Measurements from ENCODE around the gene P3H3. TPM values are rescaled to one million over a fixed set of nuclear protein-coding genes. Genes with fewer than 3 reads are reported as not detected.
A peak's percentile ranks its signal among the peaks of the same experiment; 100 is the strongest.

The P3H3 gene
- total RNA-seq, 5 donors from 2014 or later (not counting 1 experiment from before 2014, with no cell fraction given): 4.7 to 9.8 (median 8.0) TPM

- H3K4me1 Mint-ChIP-seq: peaks cover 53 to 70% (median 55%) of the 10 kb centered on the region in 3 donors
- H3K27me3 ChIP-seq (replicated peaks in 1 of 2; ENCODE audit: control insufficient read depth in 2 of 2, extremely low read depth in 1 of 2, insufficient read depth in 2 of 2, low read length in 1 of 2): peaks cover 0 to 8% of the 10 kb centered on the region in 2 experiments
Observed at GRCh38 chr12:6782119-6782518, 46.1 kb upstream of the P3H3 start.

GRCh38 chr12:6782850-6783566 lies 45.2 kb upstream of the P3H3 start:
- peaks cover 0 to 4% of the 10 kb centered on the region in 2 donors for H3K27me3 Mint-ChIP-seq
- Histone ChIP-seq H3K4me1 (ENCODE audit: control insufficient read depth in 1 of 2, extremely low read depth in 1 of 2, insufficient read depth in 2 of 2, low read length in 2 of 2) (peaks cover 58 to 89% of the 10 kb centered on the region in 2 experiments), H3K27ac (ENCODE audit: low read length) (peak overlapping the region; percentile 24), H3K9me3 (no peaks in the 10 kb centered on the region), H3K27me3 (replicated peaks in 1 of 2; ENCODE audit: control insufficient read depth in 2 of 2, extremely low read depth in 1 of 2, insufficient read depth in 2 of 2, low read length in 1 of 2) (peaks cover 0 to under 1% of the 10 kb centered on the region in 2 experiments), H3K4me3 (ENCODE audit: control insufficient read depth in 1 of 2, extremely low read depth in 1 of 2, low read length in 1 of 2) (peak overlapping the region in 1 of 2 donors; percentile 27), H3K36me3 (ENCODE audit: control insufficient read depth in 2 of 2, extremely low read depth in 1 of 2, insufficient read depth in 1 of 2, low read length in 1 of 2) (no peaks in the 10 kb centered on the region)
- ChIA-PET POLR2A (interaction anchor here in 1 of 2 donors (0.6 kb wide), 1 partner anchor 19 kb away, joined by 3 read pairs; no protein-coding TSS in a partner anchor), CTCF (interaction anchor here in 1 of 2 donors (0.6 to 2.7 kb wide), 2 partner anchors 30 to 165 kb away, joined by 4 to 10 read pairs; partner anchors contain the start of gene MLF2)
- peak overlapping the region in 1 of 3 donors; percentile 59 for H3K4me3 Mint-ChIP-seq
- no peaks in the 10 kb centered on the region for H3K36me3 Mint-ChIP-seq
- H3K4me1 Mint-ChIP-seq: peaks cover 56 to 74% (median 57%) of the 10 kb centered on the region in 3 donors
- WGBS (ENCODE audit: insufficient coverage): 47% methylated on average over 3 of the region's 10 CpGs
- DNase-seq: no peak
- ATAC-seq (replicated peaks in 1 of 4): no peak
- H3K9me3 Mint-ChIP-seq: no peaks in the 10 kb centered on the region
- H3K27ac Mint-ChIP-seq: peak overlapping the region; percentile 91 to 92

More at GRCh38 chr12:6782119-6782518, 46.1 kb upstream of the P3H3 start:
- Histone ChIP-seq H3K36me3 (ENCODE audit: control insufficient read depth in 2 of 2, extremely low read depth in 1 of 2, insufficient read depth in 1 of 2, low read length in 1 of 2) (no peaks in the 10 kb centered on the region), H3K9me3 (no peaks in the 10 kb centered on the region), H3K27ac (ENCODE audit: low read length) (no peak overlapping the region), H3K4me1 (ENCODE audit: control insufficient read depth in 1 of 2, extremely low read depth in 1 of 2, insufficient read depth in 2 of 2, low read length in 2 of 2) (peaks cover 53 to 83% of the 10 kb centered on the region in 2 experiments), H3K4me3 (ENCODE audit: control insufficient read depth in 1 of 2, extremely low read depth in 1 of 2, low read length in 1 of 2) (no peak overlapping the region)
- H3K9me3 Mint-ChIP-seq: no peaks in the 10 kb centered on the region
- H3K36me3 Mint-ChIP-seq: no peaks in the 10 kb centered on the region
- no peak for DNase-seq
- peak overlapping the region; percentile 91 to 92 for H3K27ac Mint-ChIP-seq
- H3K4me3 Mint-ChIP-seq: peak overlapping the region in 1 of 3 donors; percentile 59
- ChIA-PET CTCF (interaction anchor here in 1 of 2 donors (2.7 kb wide), 1 partner anchor 29 kb away, joined by 10 read pairs; the partner anchor contains the start of gene MLF2), POLR2A (interaction anchor here in 1 of 2 donors (1.2 kb wide), 1 partner anchor 15 kb away, joined by 4 read pairs; the partner anchor contains the start of gene PTMS)
- H3K27me3 Mint-ChIP-seq: peaks cover 0 to 4% of the 10 kb centered on the region in 2 donors
- no peak for ATAC-seq (replicated peaks in 1 of 4)
- 70% methylated on average over 4 of the region's 6 CpGs for WGBS (ENCODE audit: insufficient coverage)

GRCh38 chr12:6783828-6784227 lies 44.4 kb upstream of the P3H3 start:
- Histone ChIP-seq H3K4me1 (ENCODE audit: control insufficient read depth in 1 of 2, extremely low read depth in 1 of 2, insufficient read depth in 2 of 2, low read length in 2 of 2) (peaks cover 62 to 87% of the 10 kb centered on the region in 2 experiments), H3K9me3 (no peaks in the 10 kb centered on the region), H3K4me3 (ENCODE audit: control insufficient read depth in 1 of 2, extremely low read depth in 1 of 2, low read length in 1 of 2) (no peak overlapping the region), H3K27ac (ENCODE audit: low read length) (no peak overlapping the region), H3K36me3 (ENCODE audit: control insufficient read depth in 2 of 2, extremely low read depth in 1 of 2, insufficient read depth in 1 of 2, low read length in 1 of 2) (no peaks in the 10 kb centered on the region), H3K27me3 (replicated peaks in 1 of 2; ENCODE audit: control insufficient read depth in 2 of 2, extremely low read depth in 1 of 2, insufficient read depth in 2 of 2, low read length in 1 of 2) (no peaks in the 10 kb centered on the region)
- Mint-ChIP-seq H3K27ac (peak overlapping the region; percentile 82 to 91), H3K4me1 (peaks cover 56 to 75% (median 57%) of the 10 kb centered on the region in 3 donors), H3K27me3 (no peaks in the 10 kb centered on the region), H3K36me3 (no peaks in the 10 kb centered on the region), H3K9me3 (no peaks in the 10 kb centered on the region), H3K4me3 (peak overlapping the region in 1 of 3 donors; percentile 59)
- ChIA-PET CTCF (interaction anchor here in 1 of 2 donors (0.6 kb wide), 1 partner anchor 107 kb away, joined by 3 read pairs; no protein-coding TSS in a partner anchor), POLR2A (interaction anchor here in 1 of 2 donors (0.5 to 0.6 kb wide), 2 partner anchors 18 to 198 kb away, joined by 3 read pairs; no protein-coding TSS in a partner anchor)
- ATAC-seq (replicated peaks in 1 of 4) (no peak), DNase-seq (no peak)
- WGBS (ENCODE audit: insufficient coverage): 87% methylated on average over 9 of the region's 9 CpGs

GRCh38 chr12:6784296-6784695 lies 43.9 kb upstream of the P3H3 start:
- 73% methylated on average over 4 of the region's 5 CpGs for WGBS (ENCODE audit: insufficient coverage)
- Mint-ChIP-seq H3K36me3 (no peaks in the 10 kb centered on the region), H3K9me3 (no peaks in the 10 kb centered on the region), H3K27me3 (no peaks in the 10 kb centered on the region), H3K4me1 (peaks cover 56 to 75% (median 57%) of the 10 kb centered on the region in 3 donors), H3K4me3 (peak overlapping the region in 1 of 3 donors; percentile 59), H3K27ac (peak overlapping the region; percentile 82 to 91)
- Histone ChIP-seq H3K4me1 (ENCODE audit: control insufficient read depth in 1 of 2, extremely low read depth in 1 of 2, insufficient read depth in 2 of 2, low read length in 2 of 2) (peaks cover 61 to 87% of the 10 kb centered on the region in 2 experiments), H3K27ac (ENCODE audit: low read length) (peak overlapping the region; percentile 41), H3K9me3 (no peaks in the 10 kb centered on the region), H3K36me3 (ENCODE audit: control insufficient read depth in 2 of 2, extremely low read depth in 1 of 2, insufficient read depth in 1 of 2, low read length in 1 of 2) (no peaks in the 10 kb centered on the region), H3K4me3 (ENCODE audit: control insufficient read depth in 1 of 2, extremely low read depth in 1 of 2, low read length in 1 of 2) (no peak overlapping the region), H3K27me3 (replicated peaks in 1 of 2; ENCODE audit: control insufficient read depth in 2 of 2, extremely low read depth in 1 of 2, insufficient read depth in 2 of 2, low read length in 1 of 2) (no peaks in the 10 kb centered on the region)
- ChIA-PET POLR2A (interaction anchor here in 1 of 2 donors (0.6 kb wide), 1 partner anchor 58 kb away, joined by 3 read pairs; no protein-coding TSS in a partner anchor), CTCF (interaction anchor here in 1 of 2 donors (0.6 kb wide), 1 partner anchor 27 kb away, joined by 3 read pairs; no protein-coding TSS in a partner anchor)
- ATAC-seq (replicated peaks in 1 of 4) (no peak), DNase-seq (no peak)

- Mint-ChIP-seq H3K4me1 (peaks cover 53 to 72% (median 57%) of the 10 kb centered on the region in 3 donors), H3K27me3 (no peaks in the 10 kb centered on the region), H3K36me3 (no peaks in the 10 kb centered on the region), H3K4me3 (peak overlapping the region in 1 of 3 donors; percentile 27), H3K27ac (peak overlapping the region; percentile 82 to 91), H3K9me3 (no peaks in the 10 kb centered on the region)
- Histone ChIP-seq H3K9me3 (no peaks in the 10 kb centered on the region), H3K27ac (ENCODE audit: low read length) (peak overlapping the region; percentile 41), H3K4me3 (ENCODE audit: control insufficient read depth in 1 of 2, extremely low read depth in 1 of 2, low read length in 1 of 2) (no peak overlapping the region), H3K4me1 (ENCODE audit: control insufficient read depth in 1 of 2, extremely low read depth in 1 of 2, insufficient read depth in 2 of 2, low read length in 2 of 2) (peaks cover 61 to 87% of the 10 kb centered on the region in 2 experiments), H3K36me3 (ENCODE audit: control insufficient read depth in 2 of 2, extremely low read depth in 1 of 2, insufficient read depth in 1 of 2, low read length in 1 of 2) (no peaks in the 10 kb centered on the region), H3K27me3 (replicated peaks in 1 of 2; ENCODE audit: control insufficient read depth in 2 of 2, extremely low read depth in 1 of 2, insufficient read depth in 2 of 2, low read length in 1 of 2) (no peaks in the 10 kb centered on the region)
- WGBS (ENCODE audit: insufficient coverage): 85% methylated on average over 3 of the region's 5 CpGs
- no peak for DNase-seq
- POLR2A ChIA-PET: interaction anchor here in 1 of 2 donors (0.6 kb wide), 1 partner anchor 58 kb away, joined by 3 read pairs; no protein-coding TSS in a partner anchor
- ATAC-seq (replicated peaks in 1 of 4): no peak
- CTCF ChIA-PET: interaction anchor here in 1 of 2 donors (0.6 kb wide), 1 partner anchor 26 kb away, joined by 3 read pairs; no protein-coding TSS in a partner anchor
Observed at GRCh38 chr12:6784761-6785160, 43.4 kb upstream of the P3H3 start.
